Mammary epithelial cell (primary cell): ENCODE data around the gene CMTM4.

ENCODE experiments used
- CTCF ChIP-seq, 2 donors: IDR thresholded peaks in 1 of 2; conservative IDR thresholded peaks in 1 of 2; 2 replicates each; pipeline ENCODE4 v1.5.1; 2011 to 2012; ENCODE audit warnings: inconsistent platforms in 2 of 2, low read length in 2 of 2, mild to moderate bottlenecking in 2 of 2, control low read depth in 1 of 2, low read depth in 1 of 2; ENCODE audit not compliant: insufficient read depth in 1 of 2; ENCODE audit errors: extremely low read depth in 1 of 2
- EZH2 ChIP-seq: IDR thresholded peaks from 2 replicates; pipeline ENCODE4 v1.6.1; 2012; ENCODE audit warnings: low read length, inconsistent platforms, borderline replicate concordance

- TF ChIP-seq CTCF (conservative IDR thresholded peaks at IDR 0.05 in 1 of 2, IDR thresholded peaks at IDR 0.05 in 1 of 2; ENCODE audit: extremely low read depth in 1 of 2, insufficient read depth in 1 of 2, low read depth in 1 of 2, low read length in 2 of 2): no peak
- no peak for TF ChIP-seq EZH2
These were observed 1.0 kb downstream of the CMTM4 start for GRCh38 chr16:66695471-66695934.
